Lung (tissue), 12 donors: ENCODE measurements around the gene TGM2. TPM values are rescaled to one million over a fixed set of nuclear protein-coding genes. Genes with fewer than 3 reads are reported as not detected.
A peak's percentile ranks its signal among the peaks of the same experiment; 100 is the strongest.

Source experiments
- ATAC-seq: fragments of 200-7000 bp; cut with Tn5 transposase; one replicate; pipeline ENCODE4 v1.9.1; 2020; ENCODE audit warnings: moderate number of reproducible peaks; ENCODE audit not compliant: insufficient read depth, low FRiP score
- DNase-seq, 3 donors: peaks; one replicate each; pipeline ENCODE4 v3.0.0-alpha.2; 2013 to 2017
- H3K27ac ChIP-seq, 2 donors: one replicate each; pipeline ENCODE4 v1.5.1; 2013; ENCODE audit warnings: mild to moderate bottlenecking in 2 of 2, moderate library complexity in 2 of 2, control low read depth in 1 of 2, inconsistent platforms in 1 of 2, low read depth in 1 of 2, low read length in 1 of 2
- H3K27me3 ChIP-seq, 3 donors: one replicate each; pipeline ENCODE4 v1.5.1; 2013; ENCODE audit warnings: low read length in 2 of 3; ENCODE audit not compliant: control insufficient read depth in 3 of 3, insufficient read depth in 3 of 3
- H3K36me3 ChIP-seq, 4 donors: one replicate each; pipeline ENCODE4 v1.5.1; 2013; ENCODE audit warnings: low read length in 4 of 4, mild to moderate bottlenecking in 1 of 4, moderate library complexity in 1 of 4; ENCODE audit not compliant: control insufficient read depth in 4 of 4, insufficient read depth in 4 of 4
- H3K4me1 ChIP-seq, 5 donors: one replicate each; pipeline ENCODE4 v1.5.1; 2013; ENCODE audit warnings: low read length in 5 of 5, mild to moderate bottlenecking in 2 of 5, moderate library complexity in 1 of 5; ENCODE audit not compliant: control insufficient read depth in 5 of 5, insufficient read depth in 5 of 5
- H3K4me3 ChIP-seq: one replicate; pipeline ENCODE4 v1.5.1; 2013; ENCODE audit warnings: mild to moderate bottlenecking, control low read depth, moderate library complexity
- H3K9ac ChIP-seq, 2 donors: one replicate each; pipeline ENCODE4 v1.5.1; 2013; ENCODE audit warnings: low read length in 2 of 2, control low read depth in 1 of 2; ENCODE audit not compliant: insufficient read depth in 1 of 2
- H3K9me3 ChIP-seq, 4 donors: one replicate each; pipeline ENCODE4 v1.5.1; 2013; ENCODE audit warnings: low read length in 3 of 4, mild to moderate bottlenecking in 1 of 4, moderate library complexity in 1 of 4; ENCODE audit not compliant: control insufficient read depth in 4 of 4, insufficient read depth in 3 of 4
- WGBS, 2 donors: extraction: QIAGEN DNeasy Blood & Tissue Kit; methylation state at CpG; one replicate each; pipeline ENCODE4 v1.1.7; 2013; 5-methylcytosine and 5-hydroxymethylcytosine counted together
- polyA plus RNA-seq, 2 donors: library from polyadenylated mRNA; stranded (reverse); fragments of 200-250 nt; gene quantifications; one replicate each; pipeline ENCODE4 v1.2.1, GENCODE V29; 2013
- total RNA-seq, 2 donors: library from RNA; depleted of rRNA in 1 of 2; stranded (reverse); fragments of >200 nt in 1 of 2; gene quantifications; one replicate each; pipeline ENCODE4 v1.2.1, GENCODE V29; 2014 to 2021
- TF ChIP-seq, protein P1 (sequence below): IDR thresholded peaks from 2 replicates; pipeline ENCODE4 v1.5.1; 2012; ENCODE audit warnings: mild to moderate bottlenecking; ENCODE audit errors: control extremely low read depth, extremely low read depth
- donor health status: control.
- donor health status: control.
- donor health status: Bipolar disorder and iron deficiency.
- donor health status: healthy.
- donor health status: DM: yes; HTN: yes; CAD: no.

The TGM2 gene
- total and polyA plus RNA-seq, 4 donors: 85.0 to 476 (median 325) TPM

GRCh38 chr20:38171675-38172043 is 6.6 kb upstream of the TGM2 start:
- Histone ChIP-seq H3K27ac (no peak overlapping the region), H3K4me3 (no peak overlapping the region), H3K27me3 (no peaks in the 10 kb centered on the region), H3K4me1 (peaks cover 0 to 50% (median 7%) of the 10 kb centered on the region in 5 donors), H3K36me3 (no peaks in the 10 kb centered on the region), H3K9me3 (no peaks in the 10 kb centered on the region), H3K9ac (no peak overlapping the region)
- 65 to 77% methylated on average over 4 of the region's 4 CpGs for WGBS, 2 donors
- DNase-seq: no peak
- ATAC-seq: no peak
- TF ChIP-seq, protein P1, sequence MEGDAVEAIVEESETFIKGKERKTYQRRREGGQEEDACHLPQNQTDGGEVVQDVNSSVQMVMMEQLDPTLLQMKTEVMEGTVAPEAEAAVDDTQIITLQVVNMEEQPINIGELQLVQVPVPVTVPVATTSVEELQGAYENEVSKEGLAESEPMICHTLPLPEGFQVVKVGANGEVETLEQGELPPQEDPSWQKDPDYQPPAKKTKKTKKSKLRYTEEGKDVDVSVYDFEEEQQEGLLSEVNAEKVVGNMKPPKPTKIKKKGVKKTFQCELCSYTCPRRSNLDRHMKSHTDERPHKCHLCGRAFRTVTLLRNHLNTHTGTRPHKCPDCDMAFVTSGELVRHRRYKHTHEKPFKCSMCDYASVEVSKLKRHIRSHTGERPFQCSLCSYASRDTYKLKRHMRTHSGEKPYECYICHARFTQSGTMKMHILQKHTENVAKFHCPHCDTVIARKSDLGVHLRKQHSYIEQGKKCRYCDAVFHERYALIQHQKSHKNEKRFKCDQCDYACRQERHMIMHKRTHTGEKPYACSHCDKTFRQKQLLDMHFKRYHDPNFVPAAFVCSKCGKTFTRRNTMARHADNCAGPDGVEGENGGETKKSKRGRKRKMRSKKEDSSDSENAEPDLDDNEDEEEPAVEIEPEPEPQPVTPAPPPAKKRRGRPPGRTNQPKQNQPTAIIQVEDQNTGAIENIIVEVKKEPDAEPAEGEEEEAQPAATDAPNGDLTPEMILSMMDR: no peak

GRCh38 chr20:38170826-38171674 is 6.0 kb upstream of the TGM2 start:
- WGBS, 2 donors: 56 to 75% methylated on average over 11 of the region's 11 CpGs
- Histone ChIP-seq H3K9me3 (no peaks in the 10 kb centered on the region), H3K27ac (peak overlapping the region in 1 of 2 donors; percentile 14), H3K9ac (peak overlapping the region in 1 of 2 donors; percentile 8), H3K27me3 (no peaks in the 10 kb centered on the region), H3K4me3 (no peak overlapping the region), H3K36me3 (no peaks in the 10 kb centered on the region), H3K4me1 (peaks cover 0 to 56% (median 10%) of the 10 kb centered on the region in 5 donors)
- TF ChIP-seq, protein P1: no peak
- ATAC-seq (no peak), DNase-seq (peak; percentile 81 to 91 (median 91))

DNA sequence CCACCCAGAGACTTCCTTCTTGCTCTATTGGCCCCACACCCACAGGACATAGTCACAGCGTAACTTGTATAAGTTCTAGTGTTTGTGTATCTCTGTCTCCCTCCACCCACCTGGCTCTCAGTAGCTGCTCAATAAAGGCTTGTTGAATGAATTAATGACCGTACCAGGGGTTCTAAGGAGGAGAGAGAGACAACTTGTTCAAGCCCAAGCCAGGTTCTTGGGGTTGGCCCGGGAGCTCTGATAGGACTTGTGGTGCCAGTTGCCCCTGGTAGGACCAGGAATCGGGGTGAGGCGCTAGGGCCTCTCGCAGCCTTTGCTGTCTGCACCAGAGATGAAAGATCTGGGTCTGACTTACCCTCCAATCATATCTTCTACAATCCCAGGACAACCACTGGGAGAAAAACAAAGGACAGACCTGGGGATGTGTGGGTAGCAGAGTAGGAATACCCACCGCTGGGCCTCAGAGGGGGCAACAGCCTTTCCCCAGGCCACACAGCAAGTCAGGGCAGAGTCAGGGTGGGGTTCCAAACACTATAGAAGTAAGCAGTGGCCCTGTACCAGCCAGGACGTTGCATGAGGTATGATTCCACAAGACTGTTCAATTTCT is 5.3 kb upstream of the TGM2 start:
- H3K27me3 ChIP-seq: no peaks in the 10 kb centered on the region
- H3K9me3 ChIP-seq: no peaks in the 10 kb centered on the region
- 55 to 81% methylated on average over 8 of the region's 8 CpGs for WGBS, 2 donors
- TF ChIP-seq, protein P1: no peak
- H3K9ac ChIP-seq: peak overlapping the region in 1 of 2 donors; percentile 36
- H3K4me3 ChIP-seq: no peak overlapping the region
- peak overlapping the region in 1 of 2 donors; percentile 54 for H3K27ac ChIP-seq
- no peaks in the 10 kb centered on the region for H3K36me3 ChIP-seq
- H3K4me1 ChIP-seq: peaks cover 0 to 57% (median 16%) of the 10 kb centered on the region in 5 donors
- ATAC-seq (no peak), DNase-seq (no peak)
